ENCODE results near the gene KCNK17. TPM values are rescaled to one million over a fixed set of nuclear protein-coding genes. Genes with fewer than 3 reads are reported as not detected.

KCNK17 gene
- polyA plus RNA-seq, 3 donors = not detected

GRCh38 chr6:39339868-39340550, 25.8 kb upstream of the KCNK17 start:
- no peak overlapping the region for H3K4me2 ChIP-seq (replicated peaks; ENCODE audit: extremely low read depth, low read length, poor library complexity, severe bottlenecking)
- H2AFZ ChIP-seq (ENCODE audit: insufficient read depth, low read depth, low read length, poor library complexity, severe bottlenecking) = no peak overlapping the region
- Mint-ChIP-seq H3K4me3 (peak overlapping the region in 1 of 2 donors; percentile 66), H3K9me3 (no peaks in the 10 kb centered on the region), H3K27ac (peak overlapping the region in 1 of 7 donors; percentile 72), H3K27me3 (ENCODE audit: low read depth in 3 of 3) (peaks cover 19 to 32% (median 28%) of the 10 kb centered on the region in 3 donors), H3K36me3 (peaks cover 0 to 2% of the 10 kb centered on the region in 2 donors), H3K4me1 (peaks cover 59% of the 10 kb centered on the region)
- H3K36me3 ChIP-seq (replicated peaks in 1 of 2; ENCODE audit: control insufficient read depth in 1 of 2, insufficient read depth in 2 of 2, low read length in 2 of 2) = no peaks in the 10 kb centered on the region
- H3K4me1 ChIP-seq (ENCODE audit: control insufficient read depth in 1 of 2, insufficient read depth in 2 of 2, low read length in 2 of 2) = peaks cover 35 to 62% of the 10 kb centered on the region in 2 donors
- no peaks in the 10 kb centered on the region for H3K79me2 ChIP-seq (ENCODE audit: insufficient read depth, low read length)
- no peak overlapping the region for H3K9ac ChIP-seq (ENCODE audit: insufficient read depth, low read length, poor library complexity, severe bottlenecking)
- H3K9me3 ChIP-seq (replicated peaks in 1 of 2; ENCODE audit: control insufficient read depth in 1 of 2, insufficient read depth in 1 of 2, low read length in 2 of 2) = no peaks in the 10 kb centered on the region
- no peak overlapping the region for H3K27ac ChIP-seq (ENCODE audit: low read depth in 1 of 2, low read length in 2 of 2)
- no peak overlapping the region for H3K4me3 ChIP-seq (replicated peaks in 1 of 3; ENCODE audit: low read depth in 2 of 3, low read length in 3 of 3)
- 7% methylated on average over 10 of the region's 10 CpGs for WGBS (ENCODE audit: insufficient coverage)
- TF ChIP-seq CTCF (IDR thresholded peaks at IDR 0.05) = no peak
- H3K27me3 ChIP-seq (ENCODE audit: control insufficient read depth in 2 of 2, insufficient read depth in 2 of 2, low read length in 2 of 2) = peaks cover 0 to 38% of the 10 kb centered on the region in 2 donors
- DNase-seq = no peak
- intact Hi-C loops (cut with micrococcal nuclease) = no loop called here
- no peaks in the 10 kb centered on the region for H4K20me1 ChIP-seq (ENCODE audit: insufficient read depth, low read length)

- H3K4me3 Mint-ChIP-seq = peak overlapping the region in 1 of 2 donors; percentile 69
- Histone ChIP-seq H3K27ac (ENCODE audit: low read depth in 1 of 2, low read length in 2 of 2) (no peak overlapping the region), H2AFZ (ENCODE audit: insufficient read depth, low read depth, low read length, poor library complexity, severe bottlenecking) (no peak overlapping the region), H3K4me3 (replicated peaks in 1 of 3; ENCODE audit: low read depth in 2 of 3, low read length in 3 of 3) (no peak overlapping the region), H3K36me3 (replicated peaks in 1 of 2; ENCODE audit: control insufficient read depth in 1 of 2, insufficient read depth in 2 of 2, low read length in 2 of 2) (no peaks in the 10 kb centered on the region), H3K27me3 (ENCODE audit: control insufficient read depth in 2 of 2, insufficient read depth in 2 of 2, low read length in 2 of 2) (peaks cover 0 to 44% of the 10 kb centered on the region in 2 donors), H3K79me2 (ENCODE audit: insufficient read depth, low read length) (no peaks in the 10 kb centered on the region), H3K9ac (ENCODE audit: insufficient read depth, low read length, poor library complexity, severe bottlenecking) (no peak overlapping the region), H3K4me2 (replicated peaks; ENCODE audit: extremely low read depth, low read length, poor library complexity, severe bottlenecking) (no peak overlapping the region), H3K9me3 (replicated peaks in 1 of 2; ENCODE audit: control insufficient read depth in 1 of 2, insufficient read depth in 1 of 2, low read length in 2 of 2) (no peaks in the 10 kb centered on the region), H3K4me1 (ENCODE audit: control insufficient read depth in 1 of 2, insufficient read depth in 2 of 2, low read length in 2 of 2) (peaks cover 35 to 62% of the 10 kb centered on the region in 2 donors), H4K20me1 (ENCODE audit: insufficient read depth, low read length) (no peaks in the 10 kb centered on the region)
- peaks cover 0 to 3% of the 10 kb centered on the region in 2 donors for H3K36me3 Mint-ChIP-seq
- peaks cover 25 to 38% (median 30%) of the 10 kb centered on the region in 3 donors for H3K27me3 Mint-ChIP-seq (ENCODE audit: low read depth in 3 of 3)
- H3K27ac Mint-ChIP-seq = peak overlapping the region in 1 of 7 donors; percentile 72
- no peak for DNase-seq
- peaks cover 0 to 2% (median 0%) of the 10 kb centered on the region in 7 donors for H3K9me3 Mint-ChIP-seq
- intact Hi-C loops (cut with micrococcal nuclease) = no loop called here
- WGBS (ENCODE audit: insufficient coverage) = 33% methylated on average over 4 of the region's 9 CpGs
- H3K4me1 Mint-ChIP-seq = peaks cover 63% of the 10 kb centered on the region
- TF ChIP-seq CTCF (IDR thresholded peaks at IDR 0.05) = no peak
These were observed 25.1 kb upstream of the KCNK17 start for GRCh38 chr6:39339096-39339867.
